HepG2 (cell line): Measurements from ENCODE around the gene ZBED6. TPM values are rescaled to one million over a fixed set of nuclear protein-coding genes. Genes with fewer than 3 reads are reported as not detected.

Source experiments
- ATAC-seq: fragments of 200-7000 bp; cut with Tn5 transposase; 3 replicates; pipeline ENCODE4 v1.9.1; 2020; ENCODE audit warnings: mild to moderate bottlenecking, moderate library complexity
- BruUV-seq: library from RNA; stranded (reverse); fragments of 400-500 nt; replicated peaks from 2 replicates; lab custom pipeline; 2021; lab: Mats Ljungman, UMichigan
- CTCF ChIA-PET: fragments of 300-600 bp; formaldehyde crosslinking; extraction: SDS; loops from one replicate; lab custom pipeline; 2021; ENCODE audit warnings: low total read pairs, inconsistent platforms, low intra/inter-chr PET ratio; lab: Yijun Ruan, JAX
- POLR2A ChIA-PET: fragments of 350-600 bp; sonication (Branson Sonifier 250); formaldehyde crosslinking; loops from one replicate; lab custom pipeline; 2020; ENCODE audit warnings: antibody characterized with exemption, inconsistent platforms; lab: Yijun Ruan, JAX
- DNase-seq: peaks from one replicate; pipeline ENCODE4 v3.0.0-alpha.2; 2015; ENCODE audit warnings: low spot score
- FAIRE-seq: peaks from 3 replicates; lab custom pipeline; 2011; peaks lifted over from hg19 to GRCh38; lab: Jason Lieb, UNC
- H2AFZ ChIP-seq: one replicate; pipeline ENCODE4 v1.6.1; 2011; ENCODE audit warnings: low read length, inconsistent platforms
- H3K27ac ChIP-seq: fragments of 300-600 bp; 3 replicates; pipeline ENCODE4 v1.8.0; 2011; ENCODE audit warnings: mixed run types, mild to moderate bottlenecking, mixed read lengths, low read length, inconsistent platforms; ENCODE audit not compliant: insufficient read depth; ENCODE audit errors: extremely low read length
- H3K27me3 ChIP-seq, 2 experiments: fragments of 200-600 bp in 1 of 2; 2 replicates in 1 of 2; 3 replicates in 1 of 2; pipeline versions ENCODE4 v1.6.0 to v1.8.0; 2011; ENCODE audit warnings: low read length in 2 of 2, mild to moderate bottlenecking in 2 of 2, moderate library complexity in 2 of 2, inconsistent platforms in 1 of 2; ENCODE audit not compliant: insufficient read depth in 2 of 2, control insufficient read depth in 1 of 2
- H3K36me3 ChIP-seq, 2 experiments: fragments of 200-600 bp in 1 of 2; replicated peaks in 1 of 2; 2 replicates in 1 of 2; 3 replicates in 1 of 2; pipeline versions ENCODE4 v1.5.1 to v1.8.0; 2011; ENCODE audit warnings: low read length in 2 of 2, inconsistent platforms in 1 of 2; ENCODE audit not compliant: insufficient read depth in 2 of 2, control insufficient read depth in 1 of 2
- H3K4me1 ChIP-seq: 2 replicates; pipeline ENCODE4 v1.5.1; 2012; ENCODE audit warnings: low read length, inconsistent platforms; ENCODE audit not compliant: insufficient read depth
- H3K4me2 ChIP-seq: 2 replicates; pipeline ENCODE4 v1.6.0; 2011; ENCODE audit warnings: low read depth, low read length, inconsistent platforms
- H3K4me3 ChIP-seq, 3 experiments: fragments of 200-600 bp in 1 of 3; sonication (generic), shearing (Covaris generic) in 1 of 3; replicated peaks in 1 of 3; 2 replicates each; pipeline ENCODE4 v1.5.1; 2011 to 2016; ENCODE audit warnings: low read length in 3 of 3, inconsistent platforms in 2 of 3, low read depth in 2 of 3, mild to moderate bottlenecking in 2 of 3, control low read depth in 1 of 3, mixed read lengths in 1 of 3; ENCODE audit not compliant: insufficient read depth in 1 of 3
- H3K79me2 ChIP-seq: one replicate; pipeline ENCODE4 v1.6.1; 2011; ENCODE audit warnings: low read length, inconsistent platforms; ENCODE audit not compliant: insufficient read depth
- H3K9ac ChIP-seq: 2 replicates; pipeline ENCODE4 v1.6.0; 2011; ENCODE audit warnings: mild to moderate bottlenecking, low read depth, low read length, inconsistent platforms; ENCODE audit not compliant: insufficient read depth
- H3K9me3 ChIP-seq: 2 replicates; pipeline ENCODE4 v1.5.1; 2012; ENCODE audit warnings: mild to moderate bottlenecking, low read length
- H4K20me1 ChIP-seq: 2 replicates; pipeline ENCODE4 v1.6.0; 2011; ENCODE audit warnings: inconsistent platforms, mild to moderate bottlenecking, low read length, moderate library complexity; ENCODE audit not compliant: insufficient read depth
- ADNP ChIP-seq: sonication (generic); formaldehyde crosslinking; IDR thresholded peaks from 2 replicates; pipeline ENCODE4 v1.4.0; 2020; ENCODE audit warnings: missing genetic modification reagents
- BRCA1 ChIP-seq: sonication (generic); formaldehyde crosslinking; IDR thresholded peaks from 2 replicates; pipeline ENCODE4 v1.4.0; 2020; ENCODE audit warnings: missing genetic modification reagents
- EEA1 ChIP-seq: sonication (generic); formaldehyde crosslinking; IDR thresholded peaks from 2 replicates; pipeline ENCODE4 v1.5.1; 2020; ENCODE audit warnings: mild to moderate bottlenecking, missing genetic modification reagents, borderline replicate concordance
- ELF4 ChIP-seq: sonication (generic); formaldehyde crosslinking; IDR thresholded peaks from 2 replicates; pipeline ENCODE4 v1.5.0; 2020; ENCODE audit warnings: missing genetic modification reagents, mild to moderate bottlenecking, moderate library complexity, borderline replicate concordance
- EZH2 ChIP-seq: conservative IDR thresholded peaks from 2 replicates; pipeline ENCODE4 v1.6.1; 2012; ENCODE audit warnings: mild to moderate bottlenecking, low read depth, low read length, moderate library complexity
- FOXM1 ChIP-seq: sonication (generic); formaldehyde crosslinking; IDR thresholded peaks from 2 replicates; pipeline ENCODE4 v1.5.0; 2020; ENCODE audit warnings: missing genetic modification reagents
- KDM3A ChIP-seq: IDR thresholded peaks from 2 replicates; pipeline ENCODE4 v1.6.1; 2018; ENCODE audit warnings: low read depth, missing compliant biosample characterization
- POGK ChIP-seq: sonication (generic); formaldehyde crosslinking; conservative IDR thresholded peaks from 2 replicates; pipeline ENCODE4 v1.8.0; 2022; ENCODE audit warnings: mild to moderate bottlenecking, moderate library complexity, missing genetic modification reagents
- RFX3 ChIP-seq: IDR thresholded peaks from 2 replicates; pipeline ENCODE4 v1.6.1; 2016; ENCODE audit warnings: missing biosample characterization, missing genetic modification reagents
- SIN3B ChIP-seq: fragments of 150-350 bp; IDR thresholded peaks from 2 replicates; pipeline ENCODE4 v1.6.1; 2014; ENCODE audit warnings: low read length
- TEAD2 ChIP-seq: sonication (generic); formaldehyde crosslinking; IDR thresholded peaks from 2 replicates; pipeline ENCODE4 v1.9.0; 2021; ENCODE audit warnings: missing genetic modification reagents
- THAP9 ChIP-seq: sonication (generic); formaldehyde crosslinking; IDR thresholded peaks from 2 replicates; pipeline ENCODE4; 2020; ENCODE audit warnings: missing genetic modification reagents, mild to moderate bottlenecking, borderline replicate concordance
- ZBTB38 ChIP-seq: sonication (generic); formaldehyde crosslinking; IDR thresholded peaks from 2 replicates; pipeline ENCODE4 v1.5.1; 2020; ENCODE audit warnings: mild to moderate bottlenecking, missing genetic modification reagents
- ZBTB39 ChIP-seq: sonication (generic); formaldehyde crosslinking; IDR thresholded peaks from 2 replicates; pipeline ENCODE4 v1.5.0; 2020; ENCODE audit warnings: missing genetic modification reagents
- ZNF251 ChIP-seq: sonication (generic); formaldehyde crosslinking; IDR thresholded peaks from 2 replicates; pipeline ENCODE4 v1.9.0; 2021; ENCODE audit warnings: mild to moderate bottlenecking, missing genetic modification reagents
- ZNF501 ChIP-seq: sonication (generic); formaldehyde crosslinking; IDR thresholded peaks from 2 replicates; pipeline ENCODE4 v1.5.1; 2020; ENCODE audit warnings: mild to moderate bottlenecking, moderate library complexity, missing genetic modification reagents
- WGBS: methylation state at CpG from one replicate; pipeline ENCODE4 v1.1.6; 2017; ENCODE audit warnings: low lambda C conversion rate; 5-methylcytosine and 5-hydroxymethylcytosine counted together
- in situ Hi-C: cut with HindIII; loops from 2 replicates; pipeline ENCODE4 v1.10.0; 2017; ENCODE audit warnings: low pct_unique_long_range_greater_than_20kb; ENCODE audit not compliant: extremely low pct_ligation_motif_present
- intact Hi-C: fragments of 100-400 bp; cut with micrococcal nuclease; formaldehyde crosslinking; loops from one replicate; pipeline ENCODE4 v1.10.0; 2022; ENCODE audit not compliant: unreplicated experiment
- polyA plus RNA-seq, 8 experiments: library from polyadenylated mRNA; depleted of rRNA in 3 of 8; stranded (reverse) in 7 of 8; unstranded in 1 of 8; fragments of >200 nt; fragmentation: Illumina TruSeq in 4 of 8; extraction: Trizol in 4 of 8; gene quantifications; 2 replicates each; pipeline versions ENCODE4 v1.2.1 to v1.2.3, GENCODE V29; 2011 to 2016; ENCODE audit warnings: low read depth in 4 of 8, missing spikeins in 1 of 8, mixed read lengths in 1 of 8; ENCODE audit not compliant: insufficient read depth in 1 of 8
- total RNA-seq, 5 experiments: library from RNA; depleted of rRNA; stranded (reverse); fragments of >200 nt; fragmentation: Illumina TruSeq; extraction: Trizol; gene quantifications; 2 replicates each; pipeline ENCODE4 v1.2.3, GENCODE V29; 2016; ENCODE audit warnings: low read depth in 1 of 5

ZBED6 gene
- total and polyA plus RNA-seq, 2 of the 13 experiments (the other 11 are each of a cell fraction or from before 2014, with no cell fraction given): 9.3 to 12.5 TPM

- no peak for TF ChIP-seq ADNP (CRISPR knock-in tag)
- no peak for TF ChIP-seq POGK (CRISPR knock-in tag)
- no peak for TF ChIP-seq FOXM1 (CRISPR knock-in tag)
- TF ChIP-seq ZNF501 (CRISPR knock-in tag): no peak
- no peak for TF ChIP-seq THAP9 (CRISPR knock-in tag)
Measured at GRCh38 chr1:203763505-203763904, 31.9 kb upstream of the ZBED6 start (continued).

- Histone ChIP-seq H3K9me3 (no peaks in the 10 kb centered on the region), H3K27ac (no peak overlapping the region), H3K9ac (no peak overlapping the region), H3K4me2 (no peak overlapping the region), H3K36me3 (no peaks in the 10 kb centered on the region), H2AFZ (peak overlapping the region; percentile 73), H3K79me2 (no peaks in the 10 kb centered on the region), H4K20me1 (no peaks in the 10 kb centered on the region), H3K27me3 (no peaks in the 10 kb centered on the region), H3K4me1 (peaks cover 13% of the 10 kb centered on the region), H3K4me3 (no peak overlapping the region)
- ChIA-PET POLR2A (no interaction called here), CTCF (no interaction called here)
- no TSS peak for BruUV-seq
- ATAC-seq (no peak), DNase-seq (no peak), FAIRE-seq (no peak)
- in situ Hi-C loops: no loop called here
- intact Hi-C loops: no loop called here
- WGBS: 70% methylated on average over 3 of the region's 3 CpGs
- TF ChIP-seq TEAD2 (no peak), SIN3B (no peak), ZNF251 (CRISPR knock-in tag) (no peak), EZH2 (no peak), BRCA1 (CRISPR knock-in tag) (no peak), ELF4 (no peak), EEA1 (no peak), ZBTB38 (CRISPR knock-in tag) (no peak), KDM3A (CRISPR knock-in tag) (no peak), ZBTB39 (no peak), RFX3 (CRISPR knock-in tag) (no peak)
Measured at GRCh38 chr1:203764105-203765028, 31.1 kb upstream of the ZBED6 start.
